ENCODE data around the gene GNAI3.
A peak's percentile ranks its signal among the peaks of the same experiment; 100 is the strongest.

GNAI3 gene

GRCh38 chr1:109546311-109547109 is 1.9 kb upstream of the GNAI3 start:
- FAIRE-seq (peak; percentile 74), DNase-seq (ENCODE audit: insufficient read length, low spot score) (peak; percentile 78)
- TF ChIP-seq CTCF (IDR thresholded peaks at IDR 0.05; ENCODE audit: insufficient read depth, missing control alignments), result peak; percentile 96

GRCh38 chr1:109547463-109548320 is 723 bp upstream of the GNAI3 start:
- no peak for TF ChIP-seq CTCF (IDR thresholded peaks at IDR 0.05; ENCODE audit: insufficient read depth, missing control alignments)
- FAIRE-seq (no peak), DNase-seq (ENCODE audit: insufficient read length, low spot score) (no peak)

DNA sequence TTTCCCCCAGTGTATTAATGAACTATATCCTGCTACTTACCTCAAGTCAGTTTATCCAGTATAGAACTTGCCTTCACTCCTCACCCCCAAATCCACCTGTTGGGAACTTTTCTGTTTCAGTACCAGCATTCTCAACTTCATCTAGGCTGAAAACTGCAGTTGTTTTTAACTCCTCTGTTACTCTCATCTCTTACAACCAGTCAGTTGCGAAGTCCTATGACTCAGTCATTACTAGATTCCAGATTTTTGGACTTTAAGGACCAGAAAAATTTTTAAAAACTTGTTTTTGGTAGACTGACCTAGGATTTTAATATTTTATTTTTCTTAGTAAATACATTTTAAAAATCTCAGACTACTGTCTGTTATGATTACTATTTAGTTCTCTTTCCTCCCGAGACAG is 8.1 kb downstream of the GNAI3 start:
- TF ChIP-seq CTCF (IDR thresholded peaks at IDR 0.05; ENCODE audit: insufficient read depth, missing control alignments), result no peak
- FAIRE-seq (no peak), DNase-seq (ENCODE audit: insufficient read length, low spot score) (no peak)

- no peak for TF ChIP-seq CTCF (IDR thresholded peaks at IDR 0.05; ENCODE audit: insufficient read depth, missing control alignments)
- no peak for DNase-seq (ENCODE audit: insufficient read length, low spot score)
- no peak for FAIRE-seq
Measured at GRCh38 chr1:109557520-109557919, 9.1 kb downstream of the GNAI3 start.

DNA sequence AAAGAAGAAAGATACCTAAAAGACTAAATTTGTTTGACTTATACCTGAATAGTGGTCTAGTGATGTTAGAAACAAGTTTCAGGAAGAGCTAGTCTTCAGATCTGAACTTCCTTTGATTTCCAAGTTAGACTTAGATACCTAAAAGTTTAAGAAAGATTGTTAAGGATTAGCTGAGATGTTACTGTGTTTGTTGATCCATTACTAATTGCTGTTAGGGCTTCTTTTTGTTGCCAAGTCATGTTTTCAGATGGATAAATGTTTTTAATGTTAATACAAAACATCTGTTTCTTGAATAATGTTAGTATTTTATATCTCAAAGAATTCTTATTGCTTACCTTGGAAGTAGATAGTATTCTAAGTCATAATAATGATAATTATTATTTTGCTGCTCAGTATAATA is 11.6 kb downstream of the GNAI3 start:
- TF ChIP-seq CTCF (IDR thresholded peaks at IDR 0.05; ENCODE audit: insufficient read depth, missing control alignments), result no peak
- DNase-seq (ENCODE audit: insufficient read length, low spot score), result no peak
- FAIRE-seq, result no peak

- DNase-seq (ENCODE audit: insufficient read length, low spot score) (no peak), FAIRE-seq (no peak)
- TF ChIP-seq CTCF (IDR thresholded peaks at IDR 0.05; ENCODE audit: insufficient read depth, missing control alignments), result no peak
Measured at GRCh38 chr1:109564194-109564878, 15.9 kb downstream of the GNAI3 start.

All from D721Med (cell line).